Spleen (tissue), 7 donors: ENCODE results near the gene KCNJ6.

ENCODE experiments used
- POLR2A ChIP-seq, 3 donors: fragments of 450-650 bp; IDR thresholded peaks; one replicate each; pipeline ENCODE4 v1.5.1; 2017; ENCODE audit warnings: antibody characterized with exemption in 3 of 3, mild to moderate bottlenecking in 1 of 3
- TF ChIP-seq, protein P1 (sequence below), 11 experiments: fragments of 200-600 bp in 7 of 11; fragments of 450-650 bp in 4 of 11; sonication (generic) in 4 of 11; IDR thresholded peaks in 8 of 11; conservative IDR thresholded peaks in 3 of 11; 1 replicate in 7 of 11; 2 replicates in 4 of 11; pipeline versions ENCODE4 v1.4.0 to v1.8.0; 2016 to 2021; ENCODE audit warnings: antibody characterized with exemption in 11 of 11, inconsistent platforms in 4 of 11, mild to moderate bottlenecking in 1 of 11
- donor health status: DM: no; HTN: no; CAD: no; lungs with moderate emphysema.
- donor health status: DM: no; HTN: no; CAD: no.
- donor health status: DM: no; HTN: no; CAD: no.

DNA sequence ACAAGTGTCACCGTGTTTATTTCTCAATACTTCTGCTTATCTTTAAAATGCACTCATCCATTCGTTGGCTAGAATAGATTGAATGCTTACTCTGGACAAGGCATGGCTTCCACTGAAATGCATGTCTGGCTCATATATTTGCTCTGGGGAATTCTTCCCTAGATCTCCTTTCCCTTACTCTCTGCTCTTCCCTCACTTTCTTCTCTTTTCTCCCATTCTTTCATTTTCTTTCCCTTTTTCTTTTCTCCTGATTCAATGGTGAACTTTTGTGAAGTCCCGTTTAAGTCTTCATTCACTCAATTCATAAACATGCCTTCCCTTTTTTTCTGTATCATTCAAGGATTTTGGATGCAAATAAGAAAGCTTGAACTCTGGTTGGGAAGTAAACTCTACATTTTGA lies 315.2 kb downstream of the KCNJ6 start:
- TF ChIP-seq, protein P1, sequence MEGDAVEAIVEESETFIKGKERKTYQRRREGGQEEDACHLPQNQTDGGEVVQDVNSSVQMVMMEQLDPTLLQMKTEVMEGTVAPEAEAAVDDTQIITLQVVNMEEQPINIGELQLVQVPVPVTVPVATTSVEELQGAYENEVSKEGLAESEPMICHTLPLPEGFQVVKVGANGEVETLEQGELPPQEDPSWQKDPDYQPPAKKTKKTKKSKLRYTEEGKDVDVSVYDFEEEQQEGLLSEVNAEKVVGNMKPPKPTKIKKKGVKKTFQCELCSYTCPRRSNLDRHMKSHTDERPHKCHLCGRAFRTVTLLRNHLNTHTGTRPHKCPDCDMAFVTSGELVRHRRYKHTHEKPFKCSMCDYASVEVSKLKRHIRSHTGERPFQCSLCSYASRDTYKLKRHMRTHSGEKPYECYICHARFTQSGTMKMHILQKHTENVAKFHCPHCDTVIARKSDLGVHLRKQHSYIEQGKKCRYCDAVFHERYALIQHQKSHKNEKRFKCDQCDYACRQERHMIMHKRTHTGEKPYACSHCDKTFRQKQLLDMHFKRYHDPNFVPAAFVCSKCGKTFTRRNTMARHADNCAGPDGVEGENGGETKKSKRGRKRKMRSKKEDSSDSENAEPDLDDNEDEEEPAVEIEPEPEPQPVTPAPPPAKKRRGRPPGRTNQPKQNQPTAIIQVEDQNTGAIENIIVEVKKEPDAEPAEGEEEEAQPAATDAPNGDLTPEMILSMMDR (IDR thresholded peaks at IDR 0.05 in 8 of 11, conservative IDR thresholded peaks at IDR 0.05 in 3 of 11) = no peak
- TF ChIP-seq POLR2A (IDR thresholded peaks at IDR 0.05) = no peak
